Brain microvascular endothelial cell (primary cell): Measurements from ENCODE around the gene ALDH1A2.
"Not testable (repeated sequence)": the region's sequence is repeated elsewhere in the genome, so short reads cannot be mapped to it uniquely, and the experiment has no call there.

Experiments used
- DNase-seq: peaks from one replicate; pipeline ENCODE4 v3.0.0-alpha.2; 2020
- H3K27ac ChIP-seq: fragments of 250-450 bp; sonication (Bioruptor Pico); 2 replicates; pipeline ENCODE4 v1.5.1; 2020; ENCODE audit warnings: mild to moderate bottlenecking, moderate library complexity
- H3K27me3 ChIP-seq: fragments of 250-450 bp; sonication (Bioruptor Pico); replicated peaks from 2 replicates; pipeline ENCODE4 v1.5.1; 2020; ENCODE audit warnings: mild to moderate bottlenecking
- H3K36me3 ChIP-seq: fragments of 250-450 bp; sonication (Bioruptor Pico); replicated peaks from 2 replicates; pipeline ENCODE4 v1.5.1; 2020; ENCODE audit warnings: mild to moderate bottlenecking
- H3K4me3 ChIP-seq: 2 replicates; pipeline ENCODE4 v1.5.1; 2011; ENCODE audit warnings: low read depth, mild to moderate bottlenecking, control low read depth, low read length, moderate library complexity
- in situ Hi-C: cut with HindIII; loops from 2 replicates; pipeline ENCODE4 v1.10.0; 2017; ENCODE audit warnings: low sequenced_read_pairs, low pct_ligation_motif_present
- TF ChIP-seq, protein P1 (sequence below): IDR thresholded peaks from 2 replicates; pipeline ENCODE4 v1.5.1; 2011; ENCODE audit warnings: low read depth, mild to moderate bottlenecking, moderate library complexity, low read length, control low read depth, inconsistent platforms; ENCODE audit errors: missing control alignments

The ALDH1A2 gene

GRCh38 chr15:58065445-58066041 is at the start of gene ALDH1A2:
TSS of gene ALDH1A2 (minus strand) at chr15:58065711. CDS start at chr15:58065650, 61 bp downstream.
- Histone ChIP-seq H3K36me3 (no peaks in the 10 kb centered on the region), H3K27ac (no peak within 1 kb of the TSS), H3K27me3 (peaks cover 47% of the 10 kb centered on the region), H3K4me3 (peak within 1 kb of the TSS; percentile 42)
- TF ChIP-seq, protein P1, sequence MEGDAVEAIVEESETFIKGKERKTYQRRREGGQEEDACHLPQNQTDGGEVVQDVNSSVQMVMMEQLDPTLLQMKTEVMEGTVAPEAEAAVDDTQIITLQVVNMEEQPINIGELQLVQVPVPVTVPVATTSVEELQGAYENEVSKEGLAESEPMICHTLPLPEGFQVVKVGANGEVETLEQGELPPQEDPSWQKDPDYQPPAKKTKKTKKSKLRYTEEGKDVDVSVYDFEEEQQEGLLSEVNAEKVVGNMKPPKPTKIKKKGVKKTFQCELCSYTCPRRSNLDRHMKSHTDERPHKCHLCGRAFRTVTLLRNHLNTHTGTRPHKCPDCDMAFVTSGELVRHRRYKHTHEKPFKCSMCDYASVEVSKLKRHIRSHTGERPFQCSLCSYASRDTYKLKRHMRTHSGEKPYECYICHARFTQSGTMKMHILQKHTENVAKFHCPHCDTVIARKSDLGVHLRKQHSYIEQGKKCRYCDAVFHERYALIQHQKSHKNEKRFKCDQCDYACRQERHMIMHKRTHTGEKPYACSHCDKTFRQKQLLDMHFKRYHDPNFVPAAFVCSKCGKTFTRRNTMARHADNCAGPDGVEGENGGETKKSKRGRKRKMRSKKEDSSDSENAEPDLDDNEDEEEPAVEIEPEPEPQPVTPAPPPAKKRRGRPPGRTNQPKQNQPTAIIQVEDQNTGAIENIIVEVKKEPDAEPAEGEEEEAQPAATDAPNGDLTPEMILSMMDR, result no peak
- DNase-seq, result no peak
- in situ Hi-C loops, result no loop called here

- in situ Hi-C loops, result no loop called here
- Histone ChIP-seq H3K4me3 (no peak overlapping the region), H3K27me3 (peaks cover 7% of the 10 kb centered on the region), H3K27ac (no peak overlapping the region), H3K36me3 (no peaks in the 10 kb centered on the region)
- TF ChIP-seq, protein P1, result no peak
- DNase-seq, result no peak
These were observed 49.3 kb upstream of the ALDH1A2 start for GRCh38 chr15:58114812-58115211.

DNA sequence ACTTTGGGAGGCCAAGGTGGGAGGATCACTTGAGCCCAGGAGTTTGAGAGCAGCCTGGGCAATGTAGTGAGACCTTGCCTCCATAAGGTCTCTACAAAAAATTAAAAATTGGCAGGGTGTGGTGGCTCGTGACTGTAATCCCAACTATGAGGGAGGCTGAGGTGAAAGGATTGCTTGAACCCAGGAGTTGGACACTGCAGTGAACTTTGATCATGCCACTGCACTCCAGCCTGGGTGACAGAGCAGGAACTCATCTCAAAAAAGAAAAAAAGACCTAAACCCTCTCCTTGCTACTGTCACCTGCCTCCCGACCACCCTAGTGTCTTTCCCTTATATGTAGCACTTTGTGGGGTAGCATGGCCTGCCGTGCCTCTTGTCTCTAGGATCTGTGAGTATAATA is 48.9 kb upstream of the ALDH1A2 start:
- no peak overlapping the region for H3K27ac ChIP-seq
- in situ Hi-C loops, result no loop called here
- no peak overlapping the region for H3K4me3 ChIP-seq
- H3K27me3 ChIP-seq, result peaks cover 11% of the 10 kb centered on the region
- TF ChIP-seq, protein P1, result no peak
- H3K36me3 ChIP-seq, result no peaks in the 10 kb centered on the region
- DNase-seq, result no peak

GRCh38 chr15:58113358-58113757 is 47.8 kb upstream of the ALDH1A2 start:
- peak; percentile 12 for DNase-seq
- not testable (repeated sequence) for H3K36me3 ChIP-seq
- peaks cover 15% of the 10 kb centered on the region for H3K27me3 ChIP-seq

DNA sequence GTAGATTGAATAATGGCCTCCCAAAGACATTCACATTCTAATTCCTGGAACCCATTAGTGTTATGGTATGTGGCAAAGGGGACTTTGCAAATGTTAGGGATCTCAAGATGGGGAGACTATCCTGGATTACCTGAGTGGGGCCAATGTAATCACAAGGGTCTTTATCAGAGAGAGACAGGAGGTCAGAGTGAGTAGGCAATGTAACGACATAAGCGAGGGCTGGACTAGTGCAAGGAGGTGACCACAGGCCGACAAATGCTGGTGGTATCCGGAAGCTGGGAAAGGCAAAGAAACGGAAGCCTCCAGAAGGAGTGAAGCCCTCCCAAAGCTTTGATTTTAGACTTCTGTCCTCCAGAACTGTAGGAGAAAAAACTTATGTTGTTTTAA is 46.2 kb upstream of the ALDH1A2 start:
- Histone ChIP-seq H3K36me3 (no peaks in the 10 kb centered on the region), H3K27me3 (peaks cover 15% of the 10 kb centered on the region), H3K27ac (no peak overlapping the region), H3K4me3 (no peak overlapping the region)
- no peak for DNase-seq
- TF ChIP-seq, protein P1, result no peak
- in situ Hi-C loops, result no loop called here

More at GRCh38 chr15:58113358-58113757, 47.8 kb upstream of the ALDH1A2 start:
- H3K27ac ChIP-seq, H3K4me3 ChIP-seq, in situ Hi-C loops: not testable (repeated sequence)

DNA sequence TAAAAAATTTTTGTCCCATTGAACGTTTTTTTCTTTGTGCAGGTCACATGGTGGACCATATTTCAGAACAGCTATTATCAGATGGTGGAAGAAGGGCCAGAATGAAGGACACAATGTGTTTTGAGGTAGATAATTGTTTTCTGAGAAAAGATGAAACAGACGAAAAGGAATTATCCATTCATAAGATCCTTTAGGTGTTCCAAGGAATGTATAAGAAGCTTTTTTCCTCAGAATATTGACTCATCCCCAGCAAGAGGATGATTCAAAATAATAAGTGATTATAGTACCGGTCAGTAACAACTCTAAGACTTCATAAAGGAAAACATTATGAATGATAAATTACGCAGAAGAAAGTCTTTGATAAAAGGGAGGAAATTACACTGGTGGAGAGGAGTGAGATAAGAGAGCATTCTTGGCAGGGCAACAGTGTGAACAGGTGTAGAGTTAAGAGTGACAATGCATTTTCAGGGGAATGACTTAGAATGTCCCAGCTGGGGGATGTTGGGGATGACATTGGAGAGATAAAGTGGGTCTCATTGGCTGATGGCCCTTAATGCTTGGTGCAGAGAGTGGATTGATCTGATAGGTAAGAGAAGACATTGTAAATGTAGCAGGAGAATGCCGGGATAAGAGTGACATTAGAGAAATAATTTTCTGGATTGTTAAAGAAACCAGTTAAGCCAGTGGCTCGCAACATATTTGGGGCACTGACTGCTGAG is 45.6 kb upstream of the ALDH1A2 start:
- Histone ChIP-seq H3K27ac (no peak overlapping the region), H3K36me3 (no peaks in the 10 kb centered on the region), H3K4me3 (no peak overlapping the region), H3K27me3 (peaks cover 15% of the 10 kb centered on the region)
- no peak for DNase-seq
- in situ Hi-C loops, result no loop called here
- TF ChIP-seq, protein P1, result no peak
